SJSA1 (cell line): ENCODE measurements around the gene TEX51. TPM values are rescaled to one million over a fixed set of nuclear protein-coding genes. Genes with fewer than 3 reads are reported as not detected.

Experiments used
- DNase-seq, 2 experiments: peaks; one replicate each; pipeline ENCODE4 v3.0.0-alpha.2; 2015 to 2020; ENCODE audit warnings: low spot score in 2 of 2, low read depth in 1 of 2
- H3K27ac ChIP-seq: fragments of 250-450 bp; sonication (Bioruptor Pico); 2 replicates; pipeline ENCODE4 v1.5.1; 2020; ENCODE audit warnings: mild to moderate bottlenecking, moderate library complexity
- H3K27me3 ChIP-seq: fragments of 250-450 bp; sonication (Bioruptor Pico); replicated peaks from 2 replicates; pipeline ENCODE4 v1.5.1; 2020; ENCODE audit warnings: mild to moderate bottlenecking, moderate library complexity
- H3K36me3 ChIP-seq: fragments of 250-450 bp; sonication (Bioruptor Pico); 2 replicates; pipeline ENCODE4 v1.5.1; 2020; ENCODE audit warnings: mild to moderate bottlenecking
- H3K4me1 ChIP-seq: fragments of 250-450 bp; sonication (Bioruptor Pico); replicated peaks from 2 replicates; pipeline ENCODE4 v1.6.1; 2021; ENCODE audit warnings: mild to moderate bottlenecking
- H3K4me3 ChIP-seq: fragments of 250-450 bp; sonication (Bioruptor Pico); 2 replicates; pipeline ENCODE4 v1.5.1; 2020; ENCODE audit warnings: mild to moderate bottlenecking
- H3K9me3 ChIP-seq: fragments of 250-450 bp; sonication (Bioruptor Pico); replicated peaks from 2 replicates; pipeline ENCODE4 v1.5.1; 2020; ENCODE audit warnings: mild to moderate bottlenecking
- total RNA-seq: library from RNA; depleted of rRNA; stranded (reverse); fragments of >200 nt; shearing (Covaris generic); gene quantifications from 2 replicates; pipeline ENCODE4 v1.2.3, GENCODE V29; 2014

Gene TEX51
- total RNA-seq, 1 experiment from 2014 or later = not detected

DNA sequence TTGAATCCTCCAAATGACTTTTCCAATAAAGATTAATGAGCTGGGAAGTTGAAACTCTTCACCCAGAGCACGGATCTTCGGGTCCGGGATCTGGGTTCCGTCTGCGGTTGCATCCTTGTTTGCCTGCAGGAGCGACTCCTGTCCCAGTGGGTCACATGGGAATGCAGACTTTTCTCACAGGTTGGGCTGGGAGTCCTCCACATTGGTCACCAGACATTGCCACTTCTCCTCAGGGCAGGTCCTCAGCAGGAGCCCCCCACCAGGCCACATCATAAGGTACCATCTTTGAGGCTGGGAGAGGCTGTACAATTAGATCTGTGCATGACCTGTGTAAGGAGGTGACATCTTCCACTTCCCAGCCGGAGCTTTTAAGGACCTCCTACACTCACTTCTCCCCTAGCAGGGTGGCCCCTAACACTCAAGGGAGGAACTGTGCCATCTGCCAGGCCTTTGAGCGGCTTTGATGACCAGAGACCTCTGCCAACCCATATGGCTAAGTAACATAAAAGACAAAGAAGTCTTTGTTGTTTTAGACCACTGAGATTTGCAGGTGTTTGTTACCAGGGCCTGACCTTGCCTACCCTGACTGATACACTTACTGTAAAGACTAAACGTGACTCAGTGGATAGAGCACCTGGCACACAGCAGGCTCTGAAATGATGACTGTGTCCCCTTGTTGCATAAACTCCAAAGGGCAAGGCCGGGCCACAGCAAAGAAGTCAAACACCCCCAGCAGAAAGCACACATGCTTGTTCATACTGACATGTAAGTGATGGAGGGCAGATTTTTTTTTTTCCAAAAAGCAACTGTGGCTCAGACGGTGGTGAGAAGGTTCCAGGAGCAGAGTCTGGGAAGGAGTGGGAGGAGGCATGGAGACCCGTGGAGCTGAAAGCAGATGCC, 7.9 kb upstream of the TEX51 start:
- Histone ChIP-seq H3K27ac (no peak overlapping the region), H3K4me1 (peaks cover 5% of the 10 kb centered on the region; the same call in 1 of the 2 replicates), H3K4me3 (no peak overlapping the region), H3K9me3 (no peaks in the 10 kb centered on the region), H3K36me3 (no peaks in the 10 kb centered on the region), H3K27me3 (peaks cover 11% of the 10 kb centered on the region)
- DNase-seq = peak in 1 of 2 experiments; percentile 17

DNA sequence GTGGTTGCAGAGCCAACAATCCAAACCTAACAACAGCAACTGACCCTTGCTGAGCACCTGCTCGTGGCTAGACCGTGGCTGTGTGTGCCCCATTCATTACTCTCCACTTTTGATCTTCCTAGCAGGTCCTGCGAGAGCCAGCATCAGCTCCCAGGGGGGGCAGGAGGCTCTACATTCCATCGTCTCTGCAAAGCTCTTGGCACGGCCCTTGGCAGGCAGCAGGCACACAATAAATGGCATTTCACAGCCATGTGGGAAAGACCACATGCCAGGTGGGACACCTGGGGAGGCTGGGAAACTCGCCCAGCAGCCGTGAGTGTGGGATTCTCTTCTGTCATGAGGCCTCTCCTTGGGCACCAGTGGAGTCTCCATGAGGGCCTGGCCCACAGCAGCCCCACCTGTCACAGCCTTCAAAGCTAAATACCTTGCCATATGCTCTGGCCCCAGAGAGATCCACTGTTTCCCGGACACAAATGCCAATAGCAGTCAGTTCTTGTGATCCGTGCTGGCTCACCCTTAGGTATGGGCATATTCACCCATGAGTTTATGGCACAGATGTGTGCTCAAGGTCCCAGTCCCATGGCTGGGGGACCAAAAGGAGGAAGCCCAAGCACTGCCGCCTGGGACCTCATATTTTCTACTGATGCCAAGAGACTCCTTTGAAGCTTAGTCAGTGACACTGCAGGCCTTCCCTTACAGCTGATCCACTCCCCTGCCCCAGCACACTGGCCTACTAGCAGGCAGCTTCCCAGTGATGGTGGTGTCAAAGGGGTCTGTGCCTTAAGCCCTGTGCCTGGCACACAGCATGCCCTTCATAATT, 6.8 kb upstream of the TEX51 start:
- Histone ChIP-seq H3K27ac (no peak overlapping the region), H3K4me1 (no peaks in the 10 kb centered on the region), H3K4me3 (no peak overlapping the region), H3K9me3 (no peaks in the 10 kb centered on the region; the same call in 1 of the 2 replicates), H3K36me3 (no peaks in the 10 kb centered on the region), H3K27me3 (peaks cover 4% of the 10 kb centered on the region)
- peak in 1 of 2 experiments; percentile 34 for DNase-seq

DNA sequence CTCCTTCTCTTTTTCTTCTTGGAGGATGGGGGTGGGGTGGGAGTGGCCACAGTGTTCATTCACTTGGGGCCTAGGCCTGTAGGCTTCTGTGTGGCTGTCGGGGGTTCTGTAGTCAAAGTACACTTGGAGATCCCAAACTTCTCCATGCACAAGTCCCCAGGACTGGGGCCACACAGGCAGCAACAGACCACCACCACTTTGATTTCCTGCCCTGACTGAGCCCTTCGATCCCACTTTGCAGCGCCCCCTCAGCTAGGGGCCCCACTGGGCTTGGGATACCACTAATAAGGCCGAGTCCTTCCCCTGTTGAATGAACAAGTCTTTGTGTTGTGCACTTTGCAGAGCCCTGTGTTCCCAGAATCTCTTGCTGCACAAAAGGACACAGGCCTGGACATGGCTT, 5.5 kb upstream of the TEX51 start:
- Histone ChIP-seq H3K4me1 (no peaks in the 10 kb centered on the region), H3K27me3 (no peaks in the 10 kb centered on the region; the same call in none of the 2 replicates), H3K36me3 (no peaks in the 10 kb centered on the region), H3K27ac (no peak overlapping the region), H3K4me3 (no peak overlapping the region), H3K9me3 (no peaks in the 10 kb centered on the region; the same call in 1 of the 2 replicates)
- DNase-seq = no peak

DNA sequence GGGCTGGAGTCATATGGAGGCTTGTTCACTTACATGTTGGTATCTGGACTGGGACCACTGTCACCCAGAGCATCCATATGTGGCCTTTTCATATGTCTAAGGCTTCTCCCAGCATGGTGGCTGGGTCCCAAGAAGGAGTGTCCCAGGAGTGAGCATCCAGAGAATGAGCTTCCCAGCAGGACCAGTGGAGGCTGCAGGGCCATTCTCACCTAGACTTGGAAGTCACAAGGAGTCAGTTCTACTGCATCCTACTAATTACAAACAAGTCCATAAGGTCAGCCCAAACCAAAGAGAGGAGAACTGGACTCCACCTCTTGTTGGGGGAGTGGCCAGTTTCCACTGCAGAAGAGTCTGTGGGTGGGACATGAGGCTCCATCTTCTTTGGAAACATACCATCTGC, 5.1 kb upstream of the TEX51 start:
- Histone ChIP-seq H3K27ac (no peak overlapping the region), H3K4me1 (no peaks in the 10 kb centered on the region), H3K4me3 (no peak overlapping the region), H3K36me3 (no peaks in the 10 kb centered on the region), H3K27me3 (no peaks in the 10 kb centered on the region; the same call in none of the 2 replicates), H3K9me3 (no peaks in the 10 kb centered on the region; the same call in 1 of the 2 replicates)
- DNase-seq = no peak

DNA sequence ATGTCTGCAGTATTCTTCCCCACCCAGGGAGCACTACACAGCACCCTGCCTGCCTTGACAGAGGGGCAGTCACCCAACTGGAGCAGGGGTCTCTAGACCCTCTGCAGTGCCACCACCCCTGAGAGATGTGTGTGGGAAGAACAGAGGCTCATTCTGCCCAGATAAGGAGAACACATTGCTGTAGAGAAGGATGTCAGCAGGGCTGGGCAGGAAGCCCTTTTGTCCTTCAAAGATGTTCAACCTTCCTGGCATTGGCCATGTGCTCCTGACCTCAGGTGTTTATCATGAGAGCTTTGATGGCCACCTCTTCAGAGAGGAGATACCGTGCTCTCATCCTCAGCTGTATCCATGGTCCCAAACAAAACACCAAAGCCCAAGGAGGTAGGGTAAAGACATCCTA, 4.6 kb upstream of the TEX51 start:
- Histone ChIP-seq H3K9me3 (no peaks in the 10 kb centered on the region; the same call in 1 of the 2 replicates), H3K27me3 (no peaks in the 10 kb centered on the region; the same call in 1 of the 2 replicates)

DNA sequence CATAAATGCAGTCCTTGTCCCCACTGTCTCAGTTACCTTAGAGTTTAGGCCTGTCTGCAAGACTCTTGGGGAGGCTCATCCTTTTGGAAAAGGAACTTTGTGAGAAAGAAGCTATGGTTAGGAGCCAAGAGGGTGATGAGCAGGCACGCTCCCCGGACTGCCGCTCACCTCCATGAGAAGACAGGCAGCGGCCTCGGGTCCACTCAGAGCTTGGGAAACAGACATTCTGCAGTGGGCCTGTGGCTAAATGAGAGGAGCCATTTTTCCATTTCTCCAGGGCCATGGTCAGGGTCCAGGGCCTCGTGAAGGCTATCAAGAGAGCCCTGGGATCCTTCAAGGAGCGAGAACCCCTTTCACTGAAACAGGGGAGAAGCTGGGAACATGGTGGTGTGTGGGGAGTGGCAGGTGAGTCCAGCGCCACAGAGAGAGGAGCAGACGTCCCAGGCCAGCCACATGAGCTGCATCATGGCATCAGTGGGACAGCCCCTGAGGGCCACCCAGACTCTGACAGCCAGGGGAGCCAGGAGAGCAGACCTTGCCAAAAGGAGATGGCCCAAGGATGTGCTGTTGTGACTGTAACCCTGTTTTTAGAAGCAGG, 4.0 kb upstream of the TEX51 start:
- Histone ChIP-seq H3K9me3 (no peaks in the 10 kb centered on the region; the same call in 1 of the 2 replicates), H3K4me1 (no peaks in the 10 kb centered on the region), H3K4me3 (no peak overlapping the region), H3K27ac (no peak overlapping the region), H3K36me3 (no peaks in the 10 kb centered on the region), H3K27me3 (no peaks in the 10 kb centered on the region)
- no peak for DNase-seq

More for the DNA sequence above, 4.6 kb upstream of the TEX51 start:
- DNase-seq = no peak
- no peak overlapping the region for H3K27ac ChIP-seq
- no peak overlapping the region for H3K4me3 ChIP-seq
- no peaks in the 10 kb centered on the region for H3K4me1 ChIP-seq
- no peaks in the 10 kb centered on the region for H3K36me3 ChIP-seq

DNA sequence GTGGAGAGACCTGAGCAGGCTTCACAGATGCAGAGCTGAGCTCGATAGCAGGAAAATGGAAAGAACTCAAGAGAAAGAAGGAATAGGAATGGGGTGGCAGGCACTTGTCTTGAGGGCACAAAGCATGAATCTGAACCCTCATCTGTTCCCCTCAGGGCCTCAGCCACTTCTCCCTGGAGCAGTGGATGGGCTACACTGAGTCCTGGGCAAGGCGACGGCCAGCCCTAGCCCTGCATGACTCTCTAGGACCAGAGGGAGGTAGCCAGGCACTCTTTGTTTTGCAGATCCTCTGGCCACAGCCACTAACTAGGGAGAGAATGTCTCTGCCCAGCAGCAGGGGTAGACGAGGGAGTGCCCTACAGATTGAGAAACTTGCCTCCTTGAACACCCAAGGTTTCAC, 3.4 kb upstream of the TEX51 start:
- no peak overlapping the region for H3K4me3 ChIP-seq
- no peaks in the 10 kb centered on the region for H3K27me3 ChIP-seq
- H3K36me3 ChIP-seq = no peaks in the 10 kb centered on the region
- no peak overlapping the region for H3K27ac ChIP-seq
- H3K4me1 ChIP-seq = no peaks in the 10 kb centered on the region
- no peaks in the 10 kb centered on the region; the same call in 1 of the 2 replicates for H3K9me3 ChIP-seq
- DNase-seq = no peak

DNA sequence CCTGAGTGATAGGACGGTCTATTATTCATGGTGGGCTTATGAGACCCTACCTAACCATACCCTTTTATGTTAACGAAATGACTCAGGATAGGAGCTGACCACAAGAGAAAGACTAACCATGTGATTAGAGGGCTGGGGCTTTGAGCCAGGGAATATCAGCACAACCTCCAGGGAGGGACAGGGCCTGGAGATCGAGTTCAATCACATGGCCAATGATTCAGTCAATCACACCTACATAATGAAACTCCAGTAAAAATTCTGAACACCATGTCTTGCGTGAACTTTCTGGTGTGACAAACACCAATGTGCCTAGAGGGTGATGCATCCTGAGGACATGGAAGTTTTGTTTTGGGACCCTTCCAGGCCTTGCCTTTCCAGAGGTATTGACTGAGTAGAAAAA, 2.2 kb upstream of the TEX51 start:
- Histone ChIP-seq H3K36me3 (no peaks in the 10 kb centered on the region), H3K9me3 (no peaks in the 10 kb centered on the region; the same call in 1 of the 2 replicates), H3K27ac (no peak overlapping the region), H3K4me1 (no peaks in the 10 kb centered on the region), H3K4me3 (no peak overlapping the region), H3K27me3 (no peaks in the 10 kb centered on the region)
- no peak for DNase-seq

DNA sequence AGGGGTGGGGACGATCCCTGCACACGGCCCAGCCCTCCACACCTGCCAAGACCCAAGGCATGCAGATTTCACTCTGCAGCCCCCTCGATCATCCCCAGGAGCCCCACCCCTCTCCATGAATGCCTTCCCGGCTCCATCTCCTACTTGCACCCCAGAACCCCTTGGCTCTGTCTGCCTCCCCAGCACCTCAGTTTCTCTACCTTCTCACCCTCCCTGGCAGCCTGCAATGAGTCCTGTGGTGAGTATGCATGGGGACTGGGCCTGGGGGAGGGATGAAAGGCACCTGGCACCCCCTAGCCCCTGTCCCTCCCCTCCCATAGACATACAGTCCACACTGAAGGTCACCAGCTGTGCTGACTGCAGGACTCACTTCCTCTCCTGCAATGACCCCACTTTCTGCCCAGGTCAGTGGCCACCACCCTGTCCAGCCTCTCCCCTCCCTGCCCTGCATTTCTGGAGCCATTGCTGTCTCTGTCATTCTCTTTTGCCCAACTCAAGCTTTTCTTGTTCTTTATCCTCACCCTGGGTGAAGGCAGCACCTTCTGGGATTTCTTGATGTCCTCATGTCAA, 1.0 kb downstream of the TEX51 start:
- no peak for DNase-seq
- no peak overlapping the region for H3K4me3 ChIP-seq

DNA sequence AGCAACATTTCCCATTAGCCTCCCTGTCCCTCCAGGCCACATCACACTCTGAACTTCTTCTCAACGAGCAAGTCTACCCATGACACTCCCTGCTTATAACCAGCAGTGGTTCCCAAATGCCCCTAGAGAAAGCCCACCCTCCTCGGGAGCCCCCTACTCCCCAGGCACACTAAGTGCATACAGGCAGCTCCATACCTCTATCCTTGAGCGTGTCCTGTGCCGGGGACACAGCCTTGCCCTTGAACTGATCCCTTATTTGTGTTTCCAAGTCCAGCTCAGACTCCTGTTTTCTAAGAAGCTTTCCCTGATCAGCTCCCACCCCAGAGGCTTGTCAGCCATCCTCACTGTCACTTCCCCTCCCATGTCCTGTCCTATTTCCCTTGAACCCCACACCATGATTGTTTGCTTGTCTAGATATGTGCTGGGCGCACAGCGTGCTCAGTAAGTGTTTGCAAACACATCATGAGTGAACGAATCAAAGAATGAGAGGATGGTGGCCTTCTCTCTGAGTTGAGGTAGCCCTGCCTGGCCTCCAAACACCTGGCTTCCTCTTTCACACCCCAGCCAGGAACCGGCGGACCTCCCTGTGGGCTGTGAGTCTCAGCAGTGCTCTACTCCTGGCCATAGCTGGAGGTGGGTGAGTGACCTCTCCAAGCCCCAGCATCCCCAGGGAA, 2.1 kb downstream of the TEX51 start:
- H3K4me3 ChIP-seq = no peak overlapping the region
- DNase-seq = no peak
- H3K36me3 ChIP-seq = no peaks in the 10 kb centered on the region
- no peak overlapping the region for H3K27ac ChIP-seq
- H3K27me3 ChIP-seq = 0 out of 2 replicates have a peak, but pooled peaks cover 5% of the 10 kb centered on the region
- H3K4me1 ChIP-seq = no peaks in the 10 kb centered on the region
- no peaks in the 10 kb centered on the region; the same call in 1 of the 2 replicates for H3K9me3 ChIP-seq

More for the DNA sequence above, 1.0 kb downstream of the TEX51 start:
- H3K4me1 ChIP-seq = no peaks in the 10 kb centered on the region
- 0 out of 2 replicates have a peak, but pooled peaks cover 5% of the 10 kb centered on the region for H3K27me3 ChIP-seq
- H3K36me3 ChIP-seq = no peaks in the 10 kb centered on the region
- H3K27ac ChIP-seq = no peak overlapping the region
- no peaks in the 10 kb centered on the region; the same call in 1 of the 2 replicates for H3K9me3 ChIP-seq

DNA sequence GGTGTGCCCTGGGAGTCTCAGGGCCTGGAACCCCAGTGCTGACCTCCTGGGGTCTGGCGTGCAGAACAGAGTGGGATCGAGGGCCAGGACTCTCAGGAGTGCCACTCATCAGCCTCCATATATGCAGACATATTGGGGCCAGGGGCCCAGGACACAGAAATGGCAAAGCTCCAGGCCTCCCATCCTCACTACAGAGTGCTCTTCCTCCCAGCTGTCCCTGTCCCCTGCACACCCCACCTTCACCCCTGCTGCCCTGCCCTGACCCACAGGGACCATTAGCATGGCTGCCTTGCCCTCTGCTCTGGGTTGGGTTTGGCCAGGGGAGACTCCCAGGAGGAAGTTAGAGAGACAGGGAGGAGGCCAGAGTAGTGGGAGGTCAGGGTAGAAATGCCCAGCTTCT, 2.8 kb downstream of the TEX51 start:
- Histone ChIP-seq H3K36me3 (no peaks in the 10 kb centered on the region), H3K4me1 (no peaks in the 10 kb centered on the region), H3K4me3 (no peak overlapping the region), H3K27me3 (0 out of 2 replicates have a peak, but pooled peaks cover 5% of the 10 kb centered on the region), H3K27ac (no peak overlapping the region), H3K9me3 (no peaks in the 10 kb centered on the region; the same call in 1 of the 2 replicates)
- DNase-seq = no peak

DNA sequence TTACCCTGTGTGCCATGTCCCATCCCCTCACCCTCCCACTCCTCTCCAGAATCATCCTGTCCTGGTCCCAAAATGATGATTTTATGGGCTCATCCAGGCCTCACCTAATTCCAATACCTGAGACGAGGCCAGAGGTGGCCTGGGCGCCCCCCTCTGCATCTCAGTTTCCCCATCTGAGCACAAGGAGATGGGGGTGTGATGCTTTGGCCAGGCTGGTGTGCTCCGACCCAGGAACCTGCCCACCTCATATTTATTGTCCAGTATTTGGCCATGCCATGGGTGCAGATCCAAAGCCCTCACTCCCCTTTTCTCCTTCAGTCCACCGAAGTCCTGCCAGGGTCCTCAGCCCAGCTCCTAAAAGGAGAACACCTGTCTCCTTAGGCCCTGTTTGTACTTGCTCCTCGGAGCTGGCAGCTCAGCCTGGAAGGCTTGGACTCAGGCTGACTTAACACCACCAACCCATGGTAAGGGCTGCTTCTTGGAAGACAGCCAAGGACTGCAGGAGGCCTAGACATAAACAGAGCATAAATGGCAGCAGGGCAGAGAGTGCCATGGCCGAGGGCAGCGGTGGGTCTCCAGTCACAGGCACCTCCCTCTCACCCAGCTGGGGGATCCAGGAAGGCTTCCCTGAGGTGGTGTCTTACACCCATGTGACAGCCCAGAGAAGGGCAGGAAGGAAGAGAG, 3.6 kb downstream of the TEX51 start:
- H3K36me3 ChIP-seq = no peaks in the 10 kb centered on the region
- peaks cover 5% of the 10 kb centered on the region; the same call in 1 of the 2 replicates for H3K27me3 ChIP-seq
- DNase-seq = no peak
- H3K4me3 ChIP-seq = no peak overlapping the region
- H3K27ac ChIP-seq = no peak overlapping the region
- no peaks in the 10 kb centered on the region for H3K9me3 ChIP-seq
- no peaks in the 10 kb centered on the region for H3K4me1 ChIP-seq
